COR-L47 (cell line): ENCODE results near the gene KRTAP6-3.

Experiments
- DNase-seq: peaks from one replicate; lab custom pipeline; 2025; lab: John Stamatoyannopoulos, UW

Gene KRTAP6-3

GRCh38 chr21:30625449-30626165, 33.4 kb downstream of the KRTAP6-3 start:
- DNase-seq, result no peak

GRCh38 chr21:30628109-30628508, 35.9 kb downstream of the KRTAP6-3 start:
- no peak for DNase-seq

GRCh38 chr21:30629200-30629599, 37.0 kb downstream of the KRTAP6-3 start:
- no peak for DNase-seq

DNA sequence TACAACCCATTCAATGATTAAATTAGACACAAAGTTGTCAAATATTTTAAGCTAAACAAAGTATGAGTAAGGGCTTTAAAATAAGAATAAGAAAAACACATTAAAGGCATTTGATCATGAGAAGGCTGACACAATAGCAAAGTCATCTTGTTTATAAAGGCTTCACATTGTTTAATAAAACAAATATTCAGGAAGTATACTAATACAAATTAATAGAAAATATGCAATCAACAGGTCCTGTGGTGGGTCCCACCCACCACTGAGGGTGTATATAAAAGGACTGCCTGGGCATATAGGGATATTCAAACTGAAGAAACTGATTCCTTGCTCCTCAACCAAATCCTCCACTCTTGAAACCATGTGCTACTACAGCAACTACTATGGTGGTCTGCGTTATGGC, 42.7 kb downstream of the KRTAP6-3 start, which contains the start of gene KRTAP20-2:
TSS of gene KRTAP20-2 (plus strand) at position 301 of the 400 bp plus-strand sequence. CDS start at position 359, 58 bp downstream.
- no peak for DNase-seq

GRCh38 chr21:30638686-30639085, 46.4 kb downstream of the KRTAP6-3 start:
- DNase-seq, result no peak

DNA sequence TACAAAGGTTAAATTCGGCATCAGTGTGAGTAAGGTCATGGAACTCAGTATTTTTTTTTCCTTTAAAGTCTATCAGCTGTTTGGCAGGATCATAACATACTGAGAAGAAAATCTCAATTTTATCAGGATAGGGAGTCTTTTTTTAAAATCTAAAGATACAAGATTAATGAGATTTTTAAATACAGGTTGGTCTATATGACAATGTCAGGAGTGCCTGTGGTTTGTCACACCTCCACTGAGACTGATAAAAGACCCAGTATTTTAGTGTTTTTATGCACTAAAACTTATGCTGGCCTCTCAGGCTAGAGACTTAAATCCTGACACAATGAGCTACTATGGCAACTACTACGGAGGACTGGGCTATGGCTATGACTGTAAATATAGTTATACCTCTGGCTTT, 50.3 kb downstream of the KRTAP6-3 start, which contains the start of gene KRTAP20-3:
TSS of gene KRTAP20-3 (plus strand) at position 301 of the 400 bp plus-strand sequence.
- DNase-seq, result no peak
